ENCODE results near the gene DNPEP. TPM values are rescaled to one million over a fixed set of nuclear protein-coding genes. Genes with fewer than 3 reads are reported as not detected.

Gene DNPEP
- total RNA-seq, 2 experiments from 2014 or later, result 39.3 to 63.6 TPM

GRCh38 chr2:219362524-219363164 is 25.1 kb downstream of the DNPEP start:
- no peak for DNase-seq (ENCODE audit: low spot score)
- H4K20me1 ChIP-seq (ENCODE audit: insufficient read depth, low read length), result no peaks in the 10 kb centered on the region
- no peak overlapping the region for H3K27ac ChIP-seq (ENCODE audit: low read depth, low read length, poor library complexity, severe bottlenecking)
- H3K79me2 ChIP-seq (ENCODE audit: insufficient read depth, low read depth, low read length), result no peaks in the 10 kb centered on the region
- H3K36me3 ChIP-seq (ENCODE audit: insufficient read depth, low read length), result no peaks in the 10 kb centered on the region
- no peaks in the 10 kb centered on the region for H3K9me2 ChIP-seq (ENCODE audit: insufficient read depth, low read length)
- H2AFZ ChIP-seq (ENCODE audit: low read length), result no peak overlapping the region
- H3K4me1 ChIP-seq (ENCODE audit: insufficient read depth, low read length, poor library complexity, severe bottlenecking), result no peaks in the 10 kb centered on the region
- H3K4me3 ChIP-seq (ENCODE audit: low read depth, low read length, poor library complexity, severe bottlenecking), result no peak overlapping the region
- ChIA-PET POLR2A (no interaction called here), CTCF (ENCODE audit: unreplicated experiment) (interaction anchor here (0.6 kb wide), 1 partner anchor 179 kb away, joined by 3 read pairs; no protein-coding TSS in a partner anchor)
- intact Hi-C loops (cut with micrococcal nuclease; ENCODE audit: unreplicated experiment), result no loop called here
- H3K4me2 ChIP-seq (ENCODE audit: low read length), result no peak overlapping the region
- no TSS peak for BruUV-seq (replicated peaks)
- no peak for TF ChIP-seq EZH2phosphoT487 (IDR thresholded peaks at IDR 0.05; ENCODE audit: borderline replicate concordance, low read depth, low read length)
- TF ChIP-seq, protein P1, sequence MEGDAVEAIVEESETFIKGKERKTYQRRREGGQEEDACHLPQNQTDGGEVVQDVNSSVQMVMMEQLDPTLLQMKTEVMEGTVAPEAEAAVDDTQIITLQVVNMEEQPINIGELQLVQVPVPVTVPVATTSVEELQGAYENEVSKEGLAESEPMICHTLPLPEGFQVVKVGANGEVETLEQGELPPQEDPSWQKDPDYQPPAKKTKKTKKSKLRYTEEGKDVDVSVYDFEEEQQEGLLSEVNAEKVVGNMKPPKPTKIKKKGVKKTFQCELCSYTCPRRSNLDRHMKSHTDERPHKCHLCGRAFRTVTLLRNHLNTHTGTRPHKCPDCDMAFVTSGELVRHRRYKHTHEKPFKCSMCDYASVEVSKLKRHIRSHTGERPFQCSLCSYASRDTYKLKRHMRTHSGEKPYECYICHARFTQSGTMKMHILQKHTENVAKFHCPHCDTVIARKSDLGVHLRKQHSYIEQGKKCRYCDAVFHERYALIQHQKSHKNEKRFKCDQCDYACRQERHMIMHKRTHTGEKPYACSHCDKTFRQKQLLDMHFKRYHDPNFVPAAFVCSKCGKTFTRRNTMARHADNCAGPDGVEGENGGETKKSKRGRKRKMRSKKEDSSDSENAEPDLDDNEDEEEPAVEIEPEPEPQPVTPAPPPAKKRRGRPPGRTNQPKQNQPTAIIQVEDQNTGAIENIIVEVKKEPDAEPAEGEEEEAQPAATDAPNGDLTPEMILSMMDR (conservative IDR thresholded peaks at IDR 0.05; ENCODE audit: low read length), result no peak
- H3K9me3 ChIP-seq (ENCODE audit: low read length), result no peaks in the 10 kb centered on the region

GRCh38 chr2:219362072-219362471 is 25.6 kb downstream of the DNPEP start:
- Histone ChIP-seq H3K36me3 (ENCODE audit: insufficient read depth, low read length) (no peaks in the 10 kb centered on the region), H4K20me1 (ENCODE audit: insufficient read depth, low read length) (no peaks in the 10 kb centered on the region), H3K4me1 (ENCODE audit: insufficient read depth, low read length, poor library complexity, severe bottlenecking) (no peaks in the 10 kb centered on the region), H3K9me2 (ENCODE audit: insufficient read depth, low read length) (no peaks in the 10 kb centered on the region), H2AFZ (ENCODE audit: low read length) (no peak overlapping the region), H3K79me2 (ENCODE audit: insufficient read depth, low read depth, low read length) (no peaks in the 10 kb centered on the region), H3K4me3 (ENCODE audit: low read depth, low read length, poor library complexity, severe bottlenecking) (no peak overlapping the region), H3K9me3 (ENCODE audit: low read length) (no peaks in the 10 kb centered on the region), H3K27ac (ENCODE audit: low read depth, low read length, poor library complexity, severe bottlenecking) (no peak overlapping the region), H3K4me2 (ENCODE audit: low read length) (no peak overlapping the region)
- POLR2A ChIA-PET, result no interaction called here
- TF ChIP-seq EZH2phosphoT487 (IDR thresholded peaks at IDR 0.05; ENCODE audit: borderline replicate concordance, low read depth, low read length), result no peak
- TF ChIP-seq, protein P1 (conservative IDR thresholded peaks at IDR 0.05; ENCODE audit: low read length), result no peak
- intact Hi-C loops (cut with micrococcal nuclease; ENCODE audit: unreplicated experiment), result no loop called here
- no TSS peak for BruUV-seq (replicated peaks)
- no peak for DNase-seq (ENCODE audit: low spot score)
- CTCF ChIA-PET (ENCODE audit: unreplicated experiment), result interaction anchor here (0.6 kb wide), 1 partner anchor 179 kb away, joined by 3 read pairs; no protein-coding TSS in a partner anchor

Measured in OCI-LY7 (cell line).